NCI-H2171 (cell line): ENCODE data around the gene TMEM198.

Experiments used
- DNase-seq: peaks from one replicate; lab custom pipeline; 2025; lab: John Stamatoyannopoulos, UW

The TMEM198 gene

GRCh38 chr2:219526320-219527075 is 17.3 kb upstream of the TMEM198 start:
- DNase-seq, result no peak

GRCh38 chr2:219527076-219527394 is 16.8 kb upstream of the TMEM198 start:
- no peak for DNase-seq

GRCh38 chr2:219527472-219527871 is 16.4 kb upstream of the TMEM198 start:
- DNase-seq, result no peak

- DNase-seq, result peak; percentile 85
Measured at GRCh38 chr2:219530048-219530963, 13.5 kb upstream of the TMEM198 start.

GRCh38 chr2:219531639-219532377 is 12.0 kb upstream of the TMEM198 start:
- DNase-seq, result no peak

- no peak for DNase-seq
Measured at GRCh38 chr2:219532378-219532649, 11.5 kb upstream of the TMEM198 start.

- DNase-seq, result no peak
Measured at GRCh38 chr2:219533930-219534661, 9.7 kb upstream of the TMEM198 start.

GRCh38 chr2:219536425-219536824 is 7.4 kb upstream of the TMEM198 start:
- DNase-seq, result no peak

GRCh38 chr2:219536967-219537366 is 6.9 kb upstream of the TMEM198 start:
- no peak for DNase-seq

GRCh38 chr2:219537657-219538488 is 6.0 kb upstream of the TMEM198 start:
- no peak for DNase-seq

- no peak for DNase-seq
Measured at GRCh38 chr2:219538504-219538951, 5.3 kb upstream of the TMEM198 start.

GRCh38 chr2:219538956-219539788 is 4.7 kb upstream of the TMEM198 start:
- no peak for DNase-seq

- no peak for DNase-seq
Measured at GRCh38 chr2:219539926-219540678, 3.7 kb upstream of the TMEM198 start.

- DNase-seq, result no peak
Measured at GRCh38 chr2:219540784-219541504, 2.9 kb upstream of the TMEM198 start.

GRCh38 chr2:219541611-219542180 is 2.1 kb upstream of the TMEM198 start:
- peak; percentile 61 for DNase-seq

GRCh38 chr2:219542931-219543595 is 765 bp upstream of the TMEM198 start:
- DNase-seq, result peak; percentile 46

GRCh38 chr2:219544567-219544966 is 739 bp downstream of the TMEM198 start:
- DNase-seq, result no peak
